ENCODE data around the gene PEX16.
A peak's percentile ranks its signal among the peaks of the same experiment; 100 is the strongest.

Gene PEX16

DNA sequence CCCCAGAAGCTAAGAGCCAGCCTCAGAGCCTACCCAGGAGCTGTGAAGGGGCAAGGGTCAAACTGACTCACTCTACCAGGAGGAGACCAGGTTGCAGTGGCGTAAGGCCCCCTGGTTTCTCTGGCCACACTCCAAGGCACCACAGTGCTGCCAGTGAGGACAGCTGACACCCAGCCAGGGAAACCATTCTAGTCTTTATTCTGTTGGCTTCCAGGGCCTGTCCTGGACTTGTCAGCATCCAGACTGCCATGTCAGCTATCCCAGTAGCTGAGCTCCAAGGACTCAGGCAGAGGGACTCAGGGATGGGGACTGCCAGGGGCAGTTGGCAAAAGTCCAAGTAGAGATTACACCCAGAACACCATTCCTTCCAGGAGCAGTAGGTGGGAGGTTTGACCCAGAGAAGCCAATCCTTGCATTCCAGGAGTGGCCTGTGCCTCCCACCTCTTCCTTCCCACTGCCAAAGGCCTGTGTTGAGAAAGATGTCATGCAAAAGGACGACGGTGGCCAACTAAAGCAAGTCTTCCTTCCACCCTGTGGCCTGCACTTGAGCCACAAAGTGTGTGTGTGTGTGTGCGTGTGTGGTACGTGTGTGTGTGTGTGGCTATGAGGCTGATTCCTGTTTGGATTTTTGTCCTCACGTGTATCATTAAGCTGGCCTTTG is 35.8 kb downstream of the PEX16 start:
- ChIA-PET POLR2A (ENCODE audit: low non-redundant PET) (no interaction called here), CTCF (interaction anchor here (0.6 to 1.2 kb wide), 2 partner anchors 9 to 16 kb away, joined by 3 to 5 read pairs; no protein-coding TSS in a partner anchor)

DNA sequence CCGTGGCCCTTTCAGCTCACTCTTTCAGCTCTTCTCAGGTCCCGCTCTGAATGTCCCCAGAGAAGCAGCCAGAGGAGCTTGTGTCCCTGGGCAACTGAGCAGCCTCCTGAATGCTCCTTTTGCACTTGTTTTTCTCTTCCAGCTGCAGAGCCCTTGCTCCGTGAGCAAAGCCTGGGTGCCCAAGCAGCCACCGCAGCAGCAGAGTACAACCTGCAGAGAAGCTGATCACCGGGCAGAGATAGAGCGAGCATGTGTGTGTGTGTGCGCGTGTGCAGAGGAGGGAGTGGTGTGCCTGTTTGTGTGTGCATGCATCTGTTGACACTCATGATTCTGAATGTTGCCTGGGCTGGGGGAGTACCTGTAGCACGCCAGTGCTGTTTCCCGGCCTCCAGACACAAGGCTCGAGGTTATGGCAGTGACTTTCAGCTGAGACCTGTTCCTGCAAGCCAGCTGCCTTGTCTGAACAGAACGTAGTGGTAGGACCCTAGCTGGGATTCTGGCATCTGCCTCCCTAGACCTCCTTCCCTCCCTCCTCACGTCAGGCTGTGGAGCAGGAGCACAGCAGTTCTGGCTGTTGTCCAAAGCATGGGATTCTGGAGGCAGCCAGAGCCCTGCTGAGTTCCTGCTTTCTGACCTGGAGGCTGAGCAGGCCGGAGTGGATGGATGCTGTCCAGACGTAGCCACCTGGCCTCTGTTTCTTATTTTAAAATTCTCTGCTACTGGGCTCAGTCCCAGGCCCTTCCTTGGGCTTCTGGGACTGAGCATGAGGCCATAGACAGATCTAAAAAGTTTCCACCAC is 36.7 kb downstream of the PEX16 start:
- POLR2A ChIA-PET (ENCODE audit: low non-redundant PET): no interaction called here
- DNase-seq (ENCODE audit: low spot score): no peak
- TF ChIP-seq, protein P1, sequence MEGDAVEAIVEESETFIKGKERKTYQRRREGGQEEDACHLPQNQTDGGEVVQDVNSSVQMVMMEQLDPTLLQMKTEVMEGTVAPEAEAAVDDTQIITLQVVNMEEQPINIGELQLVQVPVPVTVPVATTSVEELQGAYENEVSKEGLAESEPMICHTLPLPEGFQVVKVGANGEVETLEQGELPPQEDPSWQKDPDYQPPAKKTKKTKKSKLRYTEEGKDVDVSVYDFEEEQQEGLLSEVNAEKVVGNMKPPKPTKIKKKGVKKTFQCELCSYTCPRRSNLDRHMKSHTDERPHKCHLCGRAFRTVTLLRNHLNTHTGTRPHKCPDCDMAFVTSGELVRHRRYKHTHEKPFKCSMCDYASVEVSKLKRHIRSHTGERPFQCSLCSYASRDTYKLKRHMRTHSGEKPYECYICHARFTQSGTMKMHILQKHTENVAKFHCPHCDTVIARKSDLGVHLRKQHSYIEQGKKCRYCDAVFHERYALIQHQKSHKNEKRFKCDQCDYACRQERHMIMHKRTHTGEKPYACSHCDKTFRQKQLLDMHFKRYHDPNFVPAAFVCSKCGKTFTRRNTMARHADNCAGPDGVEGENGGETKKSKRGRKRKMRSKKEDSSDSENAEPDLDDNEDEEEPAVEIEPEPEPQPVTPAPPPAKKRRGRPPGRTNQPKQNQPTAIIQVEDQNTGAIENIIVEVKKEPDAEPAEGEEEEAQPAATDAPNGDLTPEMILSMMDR (conservative IDR thresholded peaks at IDR 0.05; ENCODE audit: low read depth): no peak

More for the DNA sequence above, 35.8 kb downstream of the PEX16 start:
- H3K27ac ChIP-seq: peak overlapping the region; percentile 64
- DNase-seq (ENCODE audit: low spot score): no peak
- TF ChIP-seq, protein P1 (conservative IDR thresholded peaks at IDR 0.05; ENCODE audit: low read depth): no peak

DNA sequence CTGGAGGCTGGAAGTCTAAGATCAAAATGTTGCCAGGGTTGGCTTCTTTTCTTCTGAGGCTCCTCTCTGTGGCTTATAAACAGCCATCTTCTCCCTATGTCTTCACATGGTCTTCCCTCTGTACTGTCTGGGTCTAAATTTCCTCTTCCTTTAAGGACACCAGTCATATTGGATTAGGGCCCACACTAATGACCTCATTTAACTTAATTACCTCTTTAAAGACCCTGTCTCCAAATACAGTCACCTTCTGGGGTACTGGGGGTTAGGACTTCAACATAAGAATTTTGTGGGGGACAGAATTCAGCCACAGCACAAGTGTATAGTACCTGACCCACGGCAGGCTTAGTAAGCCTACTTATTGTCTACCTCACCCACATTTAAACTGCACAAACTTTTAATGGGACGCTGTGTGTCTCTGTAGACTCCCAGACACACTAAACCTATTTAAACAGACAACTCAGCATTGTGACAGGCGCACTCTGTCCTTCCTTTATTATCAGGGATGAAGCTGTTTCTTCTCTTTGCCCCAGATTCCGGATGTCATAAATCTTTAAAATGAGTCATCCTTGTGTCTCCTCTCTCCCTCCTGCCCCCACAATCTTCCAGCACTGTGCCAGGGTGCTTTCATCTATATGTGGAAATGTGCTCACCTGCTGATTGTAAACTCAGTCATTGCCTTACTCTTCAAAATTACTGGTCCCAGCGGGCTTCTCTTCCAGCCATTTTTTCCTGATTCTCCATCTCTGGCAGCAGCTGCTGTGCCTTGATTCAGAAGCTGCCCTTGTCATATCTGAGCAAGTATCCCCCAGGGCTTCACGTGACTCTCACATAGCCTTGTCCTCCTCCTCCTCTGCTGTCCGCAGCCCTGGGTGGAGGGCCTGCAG is 37.6 kb downstream of the PEX16 start:
- CTCF ChIA-PET: no interaction called here
- TF ChIP-seq, protein P1 (conservative IDR thresholded peaks at IDR 0.05; ENCODE audit: low read depth): no peak
- DNase-seq (ENCODE audit: low spot score): peak; percentile 76
- POLR2A ChIA-PET (ENCODE audit: low non-redundant PET): no interaction called here
- peak overlapping the region; percentile 64 for H3K27ac ChIP-seq

More for the DNA sequence above, 36.7 kb downstream of the PEX16 start:
- CTCF ChIA-PET: no interaction called here
- H3K27ac ChIP-seq: peak overlapping the region; percentile 64

DNA sequence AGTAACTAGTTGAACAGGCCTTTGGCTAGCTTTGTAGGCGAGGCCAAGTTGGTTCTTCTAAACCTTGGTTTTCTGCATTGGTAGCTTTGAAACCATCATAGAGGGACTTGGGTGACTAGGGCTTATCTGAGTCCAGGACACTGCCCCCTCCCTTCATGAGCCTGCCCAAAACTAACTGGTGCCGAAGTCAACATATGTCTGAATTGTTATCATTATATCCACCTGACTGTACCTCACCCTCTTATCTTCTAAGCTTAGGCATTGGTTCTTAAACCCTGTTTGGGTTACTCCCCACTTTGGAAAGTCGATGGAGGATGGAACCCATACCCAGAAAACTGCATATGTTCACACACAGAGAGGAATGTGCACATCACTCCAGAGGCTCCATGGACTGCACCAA is 39.8 kb downstream of the PEX16 start:
- CTCF ChIA-PET: no interaction called here
- DNase-seq (ENCODE audit: low spot score): no peak
- H3K27ac ChIP-seq: no peak overlapping the region
- POLR2A ChIA-PET (ENCODE audit: low non-redundant PET): no interaction called here
- TF ChIP-seq, protein P1 (conservative IDR thresholded peaks at IDR 0.05; ENCODE audit: low read depth): no peak

DNA sequence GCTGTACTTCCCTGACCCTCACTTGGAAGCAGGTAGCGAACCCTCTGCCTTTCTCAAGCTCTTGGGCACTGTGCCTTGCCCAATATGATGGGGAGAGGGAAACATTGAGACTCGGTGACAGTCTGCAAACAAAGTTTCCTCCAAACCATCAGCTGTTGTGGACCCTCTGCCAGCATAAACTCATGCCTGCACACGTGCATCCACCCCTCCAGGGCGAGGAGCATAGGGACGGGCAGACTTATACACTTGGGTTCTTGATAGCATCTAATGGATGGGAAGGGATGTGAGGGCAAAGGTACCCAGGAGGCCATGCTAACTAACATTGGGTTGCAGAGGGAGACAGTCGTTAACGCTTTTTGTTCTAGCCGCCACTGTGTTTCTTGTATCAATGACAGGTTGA is 40.5 kb downstream of the PEX16 start:
- CTCF ChIA-PET: no interaction called here
- H3K27ac ChIP-seq: no peak overlapping the region
- POLR2A ChIA-PET (ENCODE audit: low non-redundant PET): no interaction called here
- DNase-seq (ENCODE audit: low spot score): no peak
- TF ChIP-seq, protein P1 (conservative IDR thresholded peaks at IDR 0.05; ENCODE audit: low read depth): no peak

DNA sequence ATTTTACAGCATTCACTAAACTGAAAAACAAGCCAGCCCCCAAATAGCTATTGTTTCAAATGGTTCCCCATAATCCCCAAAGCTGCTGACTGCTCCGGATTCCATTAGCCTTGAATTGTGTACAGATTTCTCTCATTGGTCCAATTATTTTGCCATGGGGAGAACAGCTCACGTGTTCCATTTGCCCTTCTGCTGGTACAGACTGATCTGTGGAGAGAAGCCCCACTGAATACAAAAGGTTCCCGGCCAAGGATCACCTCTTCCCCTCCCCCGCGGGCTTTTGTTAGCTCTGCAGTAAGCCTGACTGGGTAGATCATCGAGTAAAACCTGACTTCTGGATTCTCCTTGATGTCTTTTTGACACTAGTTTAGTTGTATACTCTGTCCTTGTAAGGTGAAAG is 41.3 kb downstream of the PEX16 start:
- CTCF ChIA-PET: no interaction called here
- no peak overlapping the region for H3K27ac ChIP-seq
- TF ChIP-seq, protein P1 (conservative IDR thresholded peaks at IDR 0.05; ENCODE audit: low read depth): no peak
- DNase-seq (ENCODE audit: low spot score): no peak
- POLR2A ChIA-PET (ENCODE audit: low non-redundant PET): no interaction called here
